ENCODE data around the gene SSR4.
"Not testable (repeated sequence)": the region's sequence is repeated elsewhere in the genome, so short reads cannot be mapped to it uniquely, and the experiment has no call there.

The SSR4 gene

GRCh38 chrX:153794018-153794896, at the start of gene SSR4, which contains the start of gene IDH3G:
Gene SSR4 (plus strand): TSS chrX:153794668. CDS start chrX:153794688, 20 bp downstream.
Gene IDH3G (minus strand): TSS chrX:153794375. CDS start chrX:153794326, 49 bp downstream.
- DNase-seq (ENCODE audit: low read depth): peak; percentile 92

GRCh38 chrX:153745067-153745433, 49.4 kb upstream of the SSR4 start:
- not testable (repeated sequence) for DNase-seq (ENCODE audit: low read depth)

GRCh38 chrX:153746359-153746758, 48.1 kb upstream of the SSR4 start:
- no peak for DNase-seq (ENCODE audit: low read depth)

- DNase-seq (ENCODE audit: low read depth): not testable (repeated sequence)
Measured at GRCh38 chrX:153746991-153747390, 47.5 kb upstream of the SSR4 start.

- not testable (repeated sequence) for DNase-seq (ENCODE audit: low read depth)
Measured at GRCh38 chrX:153749017-153749416, 45.5 kb upstream of the SSR4 start.

GRCh38 chrX:153750127-153750774, 44.2 kb upstream of the SSR4 start:
- DNase-seq (ENCODE audit: low read depth): no peak

GRCh38 chrX:153755136-153755535, 39.3 kb upstream of the SSR4 start:
- DNase-seq (ENCODE audit: low read depth): no peak

- DNase-seq (ENCODE audit: low read depth): no peak
Measured at GRCh38 chrX:153761863-153762262, 32.6 kb upstream of the SSR4 start.

GRCh38 chrX:153762626-153763173, 31.8 kb upstream of the SSR4 start:
- DNase-seq (ENCODE audit: low read depth): no peak

- DNase-seq (ENCODE audit: low read depth): no peak
Measured at GRCh38 chrX:153763298-153763932, 31.1 kb upstream of the SSR4 start.

- DNase-seq (ENCODE audit: low read depth): peak; percentile 79
Measured at GRCh38 chrX:153763989-153764755, 30.3 kb upstream of the SSR4 start, which contains the start of gene PLXNB3. Gene PLXNB3 (plus strand): TSS chrX:153764249. CDS start chrX:153765536, 1,287 bp downstream.

GRCh38 chrX:153764786-153765137, 29.7 kb upstream of the SSR4 start:
- no peak for DNase-seq (ENCODE audit: low read depth)

GRCh38 chrX:153765138-153766079, 29.1 kb upstream of the SSR4 start:
- peak; percentile 51 for DNase-seq (ENCODE audit: low read depth)

- peak; percentile 84 for DNase-seq (ENCODE audit: low read depth)
Measured at GRCh38 chrX:153766098-153766817, 28.2 kb upstream of the SSR4 start.

- no peak for DNase-seq (ENCODE audit: low read depth)
Measured at GRCh38 chrX:153766871-153767673, 27.4 kb upstream of the SSR4 start.

GRCh38 chrX:153767674-153768055, 26.8 kb upstream of the SSR4 start:
- DNase-seq (ENCODE audit: low read depth): no peak

GRCh38 chrX:153768311-153769157, 25.9 kb upstream of the SSR4 start:
- DNase-seq (ENCODE audit: low read depth): no peak
